SIG-M5 (cell line): Measurements from ENCODE around the gene HECW1.

Experiments
- DNase-seq: peaks from one replicate; lab custom pipeline; 2025; lab: John Stamatoyannopoulos, UW

Gene HECW1

DNA sequence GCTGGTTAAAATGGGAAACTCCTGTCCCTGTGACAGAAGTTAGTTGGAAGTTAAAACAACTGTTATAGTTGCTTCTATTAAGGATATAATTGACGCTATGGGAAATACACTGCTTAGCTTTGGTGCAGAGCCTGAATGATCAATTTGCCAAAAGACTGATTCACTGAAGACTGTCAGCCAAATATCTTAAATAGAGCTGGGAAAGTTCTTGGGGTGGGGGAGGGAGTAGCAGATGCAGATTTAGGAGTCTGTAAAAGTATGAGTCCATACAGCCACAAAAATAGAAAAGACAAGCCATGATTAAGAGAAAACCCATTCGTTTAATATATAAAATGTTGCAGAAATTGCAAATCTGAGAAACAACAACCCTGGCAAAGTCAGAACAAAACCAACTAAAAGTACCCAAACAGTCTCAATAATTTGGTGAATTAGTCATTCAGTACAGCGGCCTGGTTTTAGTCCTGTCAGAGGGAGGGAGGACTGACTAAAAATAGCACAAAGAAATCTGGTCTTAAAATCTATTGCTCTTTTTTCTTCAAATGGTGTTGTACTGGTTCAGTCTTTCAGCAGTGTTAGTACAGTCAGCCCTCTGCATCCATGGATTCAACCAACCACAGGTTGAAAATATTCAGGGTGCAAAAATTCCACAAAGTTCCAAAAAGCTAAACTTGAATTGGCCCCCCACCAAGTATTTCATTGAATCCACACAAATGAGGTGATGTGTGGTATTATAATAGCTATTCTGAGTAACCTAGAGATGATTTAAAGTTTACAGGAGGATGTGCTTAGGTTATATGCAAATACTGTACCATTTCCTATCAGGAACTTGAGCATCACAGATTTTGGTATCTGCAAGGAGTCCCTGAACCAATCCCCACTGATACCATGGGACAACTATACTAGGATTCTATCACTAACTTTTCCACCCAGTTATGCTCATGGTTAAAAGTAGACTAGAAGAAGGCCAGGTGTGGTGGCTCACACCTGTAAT is 500.4 kb downstream of the HECW1 start:
- no peak for DNase-seq
